22Rv1 (cell line): ENCODE results near the gene HSPB2.

Experiments used
- H3K27ac ChIP-seq: fragments of 450-650 bp; 2 replicates; pipeline ENCODE4 v1.5.1; 2017
- ZFX ChIP-seq: fragments of 450-650 bp; IDR thresholded peaks from 2 replicates; pipeline ENCODE4 v1.6.1; 2017; ENCODE audit warnings: antibody characterized with exemption, borderline replicate concordance
- TF ChIP-seq, protein P1 (sequence below): fragments of 450-650 bp; IDR thresholded peaks from 2 replicates; pipeline ENCODE4 v1.5.1; 2017; ENCODE audit warnings: mild to moderate bottlenecking

The HSPB2 gene

DNA sequence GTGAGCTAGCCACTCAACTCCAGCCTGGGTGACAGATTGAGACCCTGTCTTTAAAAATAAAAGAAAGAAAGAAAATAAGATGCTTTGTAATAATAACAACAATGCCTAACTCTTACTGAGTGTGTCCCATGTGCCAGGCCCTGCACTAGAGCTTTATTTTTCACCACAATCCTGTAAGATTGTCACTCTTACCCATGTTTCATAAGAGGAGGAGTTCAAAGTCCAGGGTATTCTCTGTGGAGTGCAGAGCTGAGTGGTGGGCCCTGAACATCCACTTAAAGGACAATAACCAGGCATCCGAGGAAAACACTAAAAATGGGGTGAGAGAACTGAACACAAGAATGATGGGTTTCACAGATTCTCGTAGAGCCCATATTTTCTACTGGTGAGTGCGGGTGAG lies 5.3 kb downstream of the HSPB2 start:
- TF ChIP-seq, protein P1, sequence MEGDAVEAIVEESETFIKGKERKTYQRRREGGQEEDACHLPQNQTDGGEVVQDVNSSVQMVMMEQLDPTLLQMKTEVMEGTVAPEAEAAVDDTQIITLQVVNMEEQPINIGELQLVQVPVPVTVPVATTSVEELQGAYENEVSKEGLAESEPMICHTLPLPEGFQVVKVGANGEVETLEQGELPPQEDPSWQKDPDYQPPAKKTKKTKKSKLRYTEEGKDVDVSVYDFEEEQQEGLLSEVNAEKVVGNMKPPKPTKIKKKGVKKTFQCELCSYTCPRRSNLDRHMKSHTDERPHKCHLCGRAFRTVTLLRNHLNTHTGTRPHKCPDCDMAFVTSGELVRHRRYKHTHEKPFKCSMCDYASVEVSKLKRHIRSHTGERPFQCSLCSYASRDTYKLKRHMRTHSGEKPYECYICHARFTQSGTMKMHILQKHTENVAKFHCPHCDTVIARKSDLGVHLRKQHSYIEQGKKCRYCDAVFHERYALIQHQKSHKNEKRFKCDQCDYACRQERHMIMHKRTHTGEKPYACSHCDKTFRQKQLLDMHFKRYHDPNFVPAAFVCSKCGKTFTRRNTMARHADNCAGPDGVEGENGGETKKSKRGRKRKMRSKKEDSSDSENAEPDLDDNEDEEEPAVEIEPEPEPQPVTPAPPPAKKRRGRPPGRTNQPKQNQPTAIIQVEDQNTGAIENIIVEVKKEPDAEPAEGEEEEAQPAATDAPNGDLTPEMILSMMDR = no peak
- TF ChIP-seq ZFX = no peak
- H3K27ac ChIP-seq = peak overlapping the region; percentile 89

DNA sequence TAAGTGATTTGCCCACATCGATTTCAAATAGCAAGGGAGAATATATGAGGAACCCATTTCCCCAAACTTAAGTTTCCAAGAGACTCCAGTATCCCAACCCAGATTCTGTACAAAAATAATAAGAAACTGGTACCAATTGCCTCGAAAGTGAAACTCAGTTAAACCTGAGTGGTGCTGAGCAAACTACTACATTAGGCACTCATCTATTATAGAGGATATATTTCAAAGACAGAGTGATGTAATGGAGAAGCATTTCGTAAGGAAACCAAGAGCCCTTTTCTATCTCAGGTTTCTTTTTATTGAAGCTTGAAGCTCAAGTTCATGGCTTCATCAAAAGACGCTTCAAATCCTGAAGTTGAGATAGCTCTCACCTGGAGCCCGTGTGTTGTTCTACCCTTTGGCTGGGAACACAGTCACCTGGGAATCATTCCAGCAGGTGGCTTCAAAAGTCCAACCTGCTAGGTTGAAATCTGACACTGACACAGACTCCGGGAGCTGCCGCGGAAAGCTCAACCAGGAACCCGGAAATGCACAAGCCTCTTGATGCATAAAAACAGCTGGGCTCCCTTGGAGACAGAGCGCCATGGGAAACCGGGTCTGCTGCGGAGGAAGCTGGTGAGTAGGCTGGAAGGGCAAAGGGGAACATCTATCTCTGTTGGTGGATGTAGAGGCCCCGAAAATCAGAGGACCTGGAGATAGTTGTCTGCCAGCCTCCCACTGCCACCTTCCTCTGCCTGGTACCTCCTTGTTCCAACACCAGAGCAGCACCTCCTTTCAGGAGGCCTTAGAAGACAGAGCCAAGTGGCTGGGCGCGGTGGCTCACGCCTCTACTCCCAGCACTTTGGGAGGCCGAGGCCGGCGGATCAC lies 6.1 kb downstream of the HSPB2 start, which contains the start of gene C11orf52:
TSS of gene C11orf52 (plus strand) at position 524 of the 867 bp plus-strand sequence. CDS start at position 584, 60 bp downstream.
- TF ChIP-seq ZFX = no peak
- TF ChIP-seq, protein P1 = peak; percentile 20; the same call in 1 of the 2 replicates
- H3K27ac ChIP-seq = peak within 1 kb of the TSS; percentile 89

DNA sequence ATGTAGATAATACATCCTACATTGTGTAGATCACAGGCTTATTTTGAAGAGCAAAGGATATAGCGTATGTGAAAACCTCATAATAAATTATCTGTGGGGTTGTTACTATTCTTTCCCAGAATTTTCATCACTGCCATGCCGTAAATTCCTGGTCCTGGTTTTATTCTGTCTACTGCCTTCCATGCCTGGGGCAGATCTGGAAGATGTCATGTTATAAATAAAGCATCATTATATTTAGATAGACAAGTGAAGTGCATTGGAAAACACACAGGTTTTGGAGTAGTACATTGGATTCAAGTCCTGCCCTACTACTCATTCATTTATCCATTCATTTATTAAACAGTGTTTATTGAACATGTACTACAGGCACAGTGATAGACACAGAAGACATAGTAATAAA lies 8.4 kb downstream of the HSPB2 start:
- H3K27ac ChIP-seq = no peak overlapping the region
- TF ChIP-seq ZFX = no peak
- TF ChIP-seq, protein P1 = no peak

DNA sequence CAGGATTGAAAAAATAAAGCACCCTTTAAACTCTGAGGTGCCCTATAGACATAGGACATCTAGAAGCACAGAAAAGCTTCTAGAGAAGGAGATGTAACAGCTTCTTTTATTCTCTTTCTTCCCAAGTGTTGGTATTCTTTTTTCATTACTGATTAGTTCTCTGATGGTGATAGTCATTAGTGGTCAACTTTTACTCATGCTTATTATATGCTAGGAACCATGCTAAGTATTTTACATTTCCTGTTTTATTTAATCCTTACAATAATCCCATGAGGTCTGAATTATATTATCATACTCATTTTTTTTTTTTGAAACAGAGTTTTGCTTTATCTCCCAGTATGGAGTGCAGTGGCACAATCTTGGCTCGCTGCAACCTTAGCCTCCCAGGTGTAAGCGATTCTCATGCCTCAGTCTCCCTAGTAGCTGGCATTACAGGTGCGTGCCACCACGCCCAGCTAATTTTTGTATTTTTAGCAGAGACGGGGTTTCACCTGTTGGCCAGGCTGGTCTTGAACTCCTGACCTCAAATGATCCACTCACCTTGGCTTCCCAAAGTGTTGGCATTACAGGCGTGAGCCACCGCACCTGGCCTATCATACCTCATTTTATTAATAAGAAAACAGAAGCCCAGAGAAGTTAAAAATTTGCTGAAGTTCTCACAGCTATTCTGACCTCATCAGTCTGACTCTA lies 9.2 kb downstream of the HSPB2 start:
- TF ChIP-seq ZFX = no peak
- TF ChIP-seq, protein P1 = no peak
- H3K27ac ChIP-seq = no peak overlapping the region; the same call in 1 of the 2 replicates

DNA sequence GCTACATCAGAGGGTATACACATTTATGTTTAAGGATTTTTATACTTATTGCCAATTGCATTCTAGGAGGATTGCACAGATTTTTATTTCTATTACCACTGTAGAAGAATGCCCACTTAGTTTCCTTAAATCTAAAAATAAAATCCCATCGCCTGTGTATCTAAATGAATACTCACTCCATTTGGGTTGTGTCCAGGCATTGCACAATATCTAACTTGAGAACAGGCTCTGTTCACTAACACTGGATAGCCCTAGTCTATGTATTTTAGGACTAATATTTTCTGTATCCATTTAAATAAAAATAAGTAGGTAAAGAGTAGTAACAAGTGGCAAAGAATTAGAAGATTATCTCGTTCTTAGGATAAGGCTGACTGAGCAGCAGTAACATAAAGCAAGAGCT lies 10.3 kb downstream of the HSPB2 start:
- TF ChIP-seq ZFX = no peak
- TF ChIP-seq, protein P1 = no peak
- H3K27ac ChIP-seq = peak overlapping the region; percentile 80

DNA sequence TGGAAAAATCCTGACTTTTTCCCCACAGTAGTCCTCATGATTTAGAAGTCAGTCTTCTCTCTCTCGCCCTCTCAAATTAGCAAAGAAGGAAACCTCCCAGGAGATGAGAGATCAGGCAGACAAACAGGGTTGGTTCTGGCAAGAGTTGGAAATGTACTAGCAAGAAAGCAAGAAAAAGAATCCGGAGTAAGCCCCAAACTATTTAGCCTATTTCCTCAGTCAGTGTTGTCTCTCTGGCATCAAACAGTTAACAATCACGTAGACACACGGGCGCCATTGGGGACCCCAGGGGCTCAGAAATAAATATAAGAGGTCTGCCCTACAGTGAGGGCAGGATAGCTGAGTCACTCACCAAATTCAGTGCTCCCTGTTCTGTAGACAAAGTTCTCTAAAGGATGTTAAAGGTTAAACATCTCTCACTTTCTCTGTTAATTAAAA lies 10.8 kb downstream of the HSPB2 start:
- peak overlapping the region; percentile 80 for H3K27ac ChIP-seq
- TF ChIP-seq ZFX = no peak
- TF ChIP-seq, protein P1 = no peak

DNA sequence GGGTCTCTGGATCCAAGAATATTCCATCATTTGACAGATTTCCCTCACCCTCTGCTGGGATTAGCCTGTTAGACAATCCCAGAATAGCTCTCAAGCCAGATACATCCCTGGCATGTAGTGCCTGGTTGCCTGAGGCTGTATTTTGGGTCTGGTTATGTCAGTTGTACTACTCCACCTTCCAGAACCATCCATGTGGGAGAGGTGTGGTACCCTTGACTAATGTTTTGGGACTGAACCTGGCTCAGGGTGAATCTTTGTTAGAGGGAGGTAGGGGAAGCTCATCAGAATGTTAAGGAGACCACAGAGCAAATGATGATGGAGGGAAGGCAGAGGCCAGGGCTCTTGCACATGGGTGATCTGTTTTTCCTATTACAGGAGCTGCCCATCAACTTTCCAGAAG lies 11.4 kb downstream of the HSPB2 start:
- TF ChIP-seq, protein P1 = no peak
- no peak for TF ChIP-seq ZFX
- peak overlapping the region; percentile 80 for H3K27ac ChIP-seq
